RWPE2 (cell line): Measurements from ENCODE around the gene EXOC6B.
A peak's percentile ranks its signal among the peaks of the same experiment; 100 is the strongest.

ENCODE experiments used
- ATAC-seq: fragments of 200-7000 bp; cut with Tn5 transposase; 3 replicates; pipeline ENCODE4 v1.9.1; 2021; ENCODE audit warnings: low read depth
- DNase-seq: peaks from one replicate; pipeline ENCODE4 v3.0.0-alpha.2; 2020; ENCODE audit warnings: low spot score
- H3K27ac ChIP-seq: fragments of 450-650 bp; 2 replicates; pipeline ENCODE4 v1.5.1; 2017; ENCODE audit warnings: mild to moderate bottlenecking; ENCODE audit not compliant: poor library complexity, severe bottlenecking
- H3K27me3 ChIP-seq: fragments of 250-450 bp; sonication (Bioruptor Pico); 2 replicates; pipeline ENCODE4 v1.5.1; 2021; ENCODE audit warnings: mild to moderate bottlenecking, moderate library complexity; ENCODE audit not compliant: insufficient read depth, poor library complexity, severe bottlenecking
- H3K36me3 ChIP-seq: fragments of 250-450 bp; sonication (Bioruptor Pico); 2 replicates; pipeline ENCODE4 v1.5.1; 2020; ENCODE audit warnings: low read depth, mild to moderate bottlenecking, moderate library complexity
- H3K4me1 ChIP-seq: fragments of 250-450 bp; sonication (Bioruptor Pico); 2 replicates; pipeline ENCODE4 v1.5.1; 2021; ENCODE audit warnings: mild to moderate bottlenecking, moderate library complexity; ENCODE audit not compliant: insufficient read depth, poor library complexity, severe bottlenecking
- H3K4me3 ChIP-seq: fragments of 250-450 bp; sonication (Bioruptor Pico); 2 replicates; pipeline ENCODE4 v1.5.1; 2021; ENCODE audit warnings: mild to moderate bottlenecking, moderate library complexity; ENCODE audit not compliant: severe bottlenecking
- H3K9me3 ChIP-seq: fragments of 250-450 bp; sonication (Bioruptor Pico); 2 replicates; pipeline ENCODE4 v1.5.1; 2021; ENCODE audit warnings: mild to moderate bottlenecking, moderate library complexity; ENCODE audit not compliant: severe bottlenecking
- CTCF ChIP-seq: fragments of 450-650 bp; IDR thresholded peaks from one replicate; pipeline ENCODE4 v1.5.1; 2017; ENCODE audit warnings: mild to moderate bottlenecking, moderate library complexity; ENCODE audit not compliant: poor library complexity, severe bottlenecking

The EXOC6B gene

GRCh38 chr2:72841462-72842125 lies 15.8 kb upstream of the EXOC6B start:
- no peaks in the 10 kb centered on the region for H3K36me3 ChIP-seq
- no peaks in the 10 kb centered on the region for H3K4me1 ChIP-seq
- H3K27me3 ChIP-seq: no peaks in the 10 kb centered on the region
- H3K27ac ChIP-seq: no peak overlapping the region
- H3K4me3 ChIP-seq: no peak overlapping the region
- DNase-seq (no peak), ATAC-seq (no peak)
- H3K9me3 ChIP-seq: no peaks in the 10 kb centered on the region
- no peak for TF ChIP-seq CTCF

GRCh38 chr2:72840066-72840465 lies 14.2 kb upstream of the EXOC6B start:
- no peaks in the 10 kb centered on the region for H3K4me1 ChIP-seq
- H3K9me3 ChIP-seq: no peaks in the 10 kb centered on the region
- TF ChIP-seq CTCF: no peak
- H3K27ac ChIP-seq: no peak overlapping the region
- no peak overlapping the region for H3K4me3 ChIP-seq
- DNase-seq: no peak
- H3K27me3 ChIP-seq: no peaks in the 10 kb centered on the region
- no peaks in the 10 kb centered on the region for H3K36me3 ChIP-seq
- no peak for ATAC-seq

- Histone ChIP-seq H3K27me3 (no peaks in the 10 kb centered on the region), H3K9me3 (no peaks in the 10 kb centered on the region), H3K36me3 (no peaks in the 10 kb centered on the region), H3K27ac (no peak overlapping the region), H3K4me3 (no peak overlapping the region), H3K4me1 (no peaks in the 10 kb centered on the region)
- ATAC-seq (peak; percentile 49; the same call in 1 of the 3 replicates), DNase-seq (no peak)
- no peak for TF ChIP-seq CTCF
Observed at GRCh38 chr2:72837171-72837570, 11.3 kb upstream of the EXOC6B start.

- no peaks in the 10 kb centered on the region for H3K27me3 ChIP-seq
- no peak overlapping the region for H3K27ac ChIP-seq
Observed at GRCh38 chr2:72835403-72835802, 9.6 kb upstream of the EXOC6B start.

More at GRCh38 chr2:72835403-72835802, 9.6 kb upstream of the EXOC6B start:
- no peaks in the 10 kb centered on the region for H3K9me3 ChIP-seq
- H3K4me1 ChIP-seq: no peaks in the 10 kb centered on the region
- no peak for ATAC-seq
- no peak for TF ChIP-seq CTCF
- DNase-seq: no peak
- no peak overlapping the region for H3K4me3 ChIP-seq
- no peaks in the 10 kb centered on the region for H3K36me3 ChIP-seq
